ENCODE measurements around the gene ATP2B3. TPM values are rescaled to one million over a fixed set of nuclear protein-coding genes. Genes with fewer than 3 reads are reported as not detected.

ATP2B3 gene
- total and polyA plus RNA-seq, 10 of the 15 experiments (the other 5 are each of a cell fraction or from before 2014, with no cell fraction given): 0.01 TPM; not detected in 9

- DNase-seq (ENCODE audit: low read depth, low spot score) (no peak), FAIRE-seq (no peak), ATAC-seq (no peak)
- H4K20me1 ChIP-seq (ENCODE audit: control insufficient read depth, insufficient read depth): no peaks in the 10 kb centered on the region
- no peak overlapping the region for H3K9ac ChIP-seq (ENCODE audit: control insufficient read depth, insufficient read depth, low read length)
- no peaks in the 10 kb centered on the region for H3K27me3 ChIP-seq (replicated peaks in 1 of 2; ENCODE audit: control insufficient read depth in 2 of 2, insufficient read depth in 2 of 2, low read length in 1 of 2)
- H3K9me3 ChIP-seq (replicated peaks; ENCODE audit: control insufficient read depth, insufficient read depth, low read length): no peaks in the 10 kb centered on the region; the same call in 2 of the 3 replicates
- ChIA-PET RAD21 (ENCODE audit: unreplicated experiment) (no interaction called here), SMC1A (ENCODE audit: uncharacterized antibody, unreplicated experiment) (no interaction called here), POLR2A (no interaction called here), CTCF (interaction anchor here (0.6 kb wide), 1 partner anchor 949 kb away, joined by 4 read pairs; no protein-coding TSS in a partner anchor)
- no peaks in the 10 kb centered on the region for H3K36me3 ChIP-seq (ENCODE audit: control insufficient read depth in 2 of 2, insufficient read depth in 2 of 2, low read length in 1 of 2)
- H3K79me2 ChIP-seq (ENCODE audit: control insufficient read depth, insufficient read depth, low read length): no peaks in the 10 kb centered on the region
- no peak overlapping the region for H2AFZ ChIP-seq (ENCODE audit: control insufficient read depth, low read depth, low read length)
- H3K4me1 ChIP-seq (ENCODE audit: control insufficient read depth, insufficient read depth, low read length): no peaks in the 10 kb centered on the region
- H3K4me3 ChIP-seq: no peak overlapping the region
- intact Hi-C loops (cut with micrococcal nuclease; ENCODE audit: unreplicated experiment): no loop called here
- no TSS peak for BruUV-seq (replicated peaks)
- 46% methylated on average over 7 of the region's 7 CpGs for WGBS (ENCODE audit: insufficient coverage, insufficient replicate concordance, low lambda C conversion rate, missing lambda C conversion rate)
- TF ChIP-seq PKNOX1 (IDR thresholded peaks at IDR 0.05): no peak
- TF ChIP-seq ZBTB33 (IDR thresholded peaks at IDR 0.05): no peak
- TF ChIP-seq ZNF622 (IDR thresholded peaks at IDR 0.05): no peak
- TF ChIP-seq JUND (IDR thresholded peaks at IDR 0.05; ENCODE audit: low read depth, low read length): no peak
- no peak for TF ChIP-seq POLR2A (IDR thresholded peaks at IDR 0.05; ENCODE audit: low read depth, low read length)
- no peak for TF ChIP-seq NFYA (IDR thresholded peaks at IDR 0.05; ENCODE audit: borderline replicate concordance, low read depth, low read length)
- TF ChIP-seq RAD21 (IDR thresholded peaks at IDR 0.05; ENCODE audit: insufficient read depth, low read depth, low read length): no peak
- TF ChIP-seq USF2 (IDR thresholded peaks at IDR 0.05; ENCODE audit: borderline replicate concordance, low read depth, low read length): no peak
- no peak for TF ChIP-seq CBX3 (IDR thresholded peaks at IDR 0.05; ENCODE audit: borderline replicate concordance, low read depth)
- no peak for TF ChIP-seq SMARCA5 (IDR thresholded peaks at IDR 0.05)
- no peak for TF ChIP-seq RFX5 (IDR thresholded peaks at IDR 0.05; ENCODE audit: low read depth, low read length)
- no peak for TF ChIP-seq DPF2 (IDR thresholded peaks at IDR 0.05)
- no peak for TF ChIP-seq SMC3 (IDR thresholded peaks at IDR 0.05; ENCODE audit: borderline replicate concordance, low read length)
- no peak for TF ChIP-seq SREBF1 (IDR thresholded peaks at IDR 0.05; ENCODE audit: low read length)
- no peak for TF ChIP-seq BCL3 (IDR thresholded peaks at IDR 0.05; ENCODE audit: borderline replicate concordance, insufficient read depth, low read depth, low read length, poor library complexity, severe bottlenecking)
- in situ Hi-C loops (cut with MboI): loop anchor here (10.0 kb wide), 1 partner anchor 64 kb away; no protein-coding TSS in a partner anchor
- H3K27ac ChIP-seq (ENCODE audit: control insufficient read depth, insufficient read depth): no peak overlapping the region
- H3K4me2 ChIP-seq (ENCODE audit: control insufficient read depth, insufficient read depth): no peak overlapping the region
Observed at GRCh38 chrX:153520287-153520917, 3.0 kb downstream of the ATP2B3 start.

Data from GM12878 (cell line).